ENCODE results near the gene STARD8.

- no peak for TF ChIP-seq POLR2A (IDR thresholded peaks at IDR 0.05)
- TF ChIP-seq CTCF (IDR thresholded peaks at IDR 0.05) = no peak
These were observed 80.2 kb downstream of the STARD8 start for GRCh38 chrX:68727696-68728095.
